ENCODE results near the gene IQGAP2. TPM values are rescaled to one million over a fixed set of nuclear protein-coding genes. Genes with fewer than 3 reads are reported as not detected.
A peak's percentile ranks its signal among the peaks of the same experiment; 100 is the strongest.
"Not testable (repeated sequence)": the region's sequence is repeated elsewhere in the genome, so short reads cannot be mapped to it uniquely, and the experiment has no call there.

The IQGAP2 gene
- total RNA-seq, 2 experiments from 2014 or later = 62.7 to 74.9 TPM

DNA sequence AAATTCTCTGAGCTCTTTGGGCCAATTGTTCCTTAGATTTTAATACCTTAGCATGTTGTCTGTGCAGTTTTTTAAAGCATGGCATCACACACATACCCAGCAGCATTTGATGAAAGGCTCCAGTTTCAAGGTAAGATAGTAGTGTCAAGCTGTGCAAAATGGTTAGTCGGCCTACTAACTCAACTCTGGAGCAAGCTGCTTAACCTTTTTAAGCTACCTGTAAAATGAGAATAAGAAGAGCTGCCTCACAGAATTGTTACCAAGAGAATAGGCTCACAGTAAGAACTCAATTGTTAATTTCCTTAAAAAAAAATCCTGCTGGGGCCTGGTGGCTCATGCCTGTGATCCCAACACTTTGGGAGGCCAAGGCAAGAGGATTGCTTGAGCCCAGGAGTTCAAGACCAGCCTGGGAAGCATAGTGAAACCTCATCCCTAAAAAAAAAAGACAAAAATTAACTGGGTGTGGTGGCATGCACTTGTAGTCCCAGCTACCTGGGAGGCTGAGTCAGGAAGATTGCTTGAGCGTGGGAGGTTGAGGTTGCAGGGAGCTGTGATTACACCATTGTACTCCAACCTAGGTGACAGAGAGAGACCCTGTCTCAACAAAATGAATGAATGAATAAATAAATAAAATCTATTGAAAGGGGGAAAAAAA lies 96.5 kb downstream of the IQGAP2 start:
- Mint-ChIP-seq H3K4me1 (peaks cover 7% of the 10 kb centered on the region), H3K9me3 (no peaks in the 10 kb centered on the region), H3K27me3 (no peaks in the 10 kb centered on the region), H3K4me3 (no peak overlapping the region), H3K27ac (no peak overlapping the region), H3K36me3 (peaks cover 9% of the 10 kb centered on the region)
- ATAC-seq (ENCODE audit: low read depth) = no peak
- DNase-seq = no peak
- POLR2A ChIA-PET = no interaction called here

DNA sequence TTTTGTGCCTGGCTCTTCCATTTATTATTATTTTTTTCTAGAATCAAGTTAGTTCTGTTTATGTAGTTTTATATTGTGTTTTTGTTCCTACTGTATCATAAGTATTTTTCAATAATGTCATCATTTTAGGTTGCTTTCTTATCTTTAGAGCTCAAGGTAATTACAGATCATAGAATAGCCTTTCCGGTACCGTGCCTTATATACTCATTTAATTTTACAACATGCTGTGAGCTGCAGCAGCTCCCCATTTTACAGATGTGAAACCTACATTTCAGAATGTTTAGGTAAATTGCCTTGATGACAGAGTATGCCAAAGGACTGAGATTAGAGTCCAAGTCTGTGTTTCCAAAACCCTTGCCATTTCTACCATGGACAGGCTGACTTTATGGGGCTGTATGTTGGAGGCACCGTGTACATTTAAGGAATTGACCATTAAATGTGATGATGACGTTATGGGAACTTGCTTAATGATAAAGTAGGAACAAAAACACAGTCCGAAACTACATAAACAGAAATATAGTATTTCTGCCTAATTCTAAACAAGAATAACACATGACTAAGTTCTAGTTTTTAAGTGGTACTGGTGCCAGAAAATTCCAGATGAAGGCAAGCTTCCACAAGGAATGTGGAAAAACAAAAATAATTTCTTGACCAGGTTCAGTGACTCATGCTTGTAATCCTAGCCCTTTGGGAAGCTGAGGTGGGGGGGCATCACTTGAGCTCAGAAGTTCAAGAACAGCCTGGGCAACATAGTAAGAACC lies 97.7 kb downstream of the IQGAP2 start:
- peaks cover 8% of the 10 kb centered on the region for H3K4me1 Mint-ChIP-seq
- H3K36me3 Mint-ChIP-seq = peaks cover 9% of the 10 kb centered on the region
- no peak overlapping the region for H3K27ac Mint-ChIP-seq
- no peaks in the 10 kb centered on the region for H3K27me3 Mint-ChIP-seq
- no peaks in the 10 kb centered on the region for H3K9me3 Mint-ChIP-seq
- POLR2A ChIA-PET = no interaction called here
- ATAC-seq (ENCODE audit: low read depth) = no peak
- DNase-seq = no peak
- no peak overlapping the region for H3K4me3 Mint-ChIP-seq

DNA sequence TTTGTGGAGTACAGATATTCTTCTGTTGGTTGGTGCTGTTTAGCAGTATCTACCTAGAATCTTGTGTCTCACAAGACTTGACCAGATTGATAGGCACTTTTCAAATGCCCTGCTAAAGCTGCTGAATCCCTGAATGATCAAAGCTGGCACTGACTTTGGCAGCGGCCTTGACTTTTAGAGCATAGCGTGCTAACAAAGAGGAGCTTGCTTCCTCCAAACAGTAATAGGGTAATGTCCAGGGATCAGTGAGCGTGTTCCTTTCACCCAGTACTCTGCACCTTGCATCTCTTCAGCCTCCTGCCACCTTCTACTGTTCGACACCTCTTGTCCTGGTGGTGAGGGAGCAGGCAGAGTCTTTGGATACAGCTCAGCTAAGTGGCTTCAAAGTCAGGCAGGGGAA lies 100.8 kb downstream of the IQGAP2 start:
- Mint-ChIP-seq H3K36me3 (peaks cover 8% of the 10 kb centered on the region), H3K4me3 (no peak overlapping the region), H3K27me3 (no peaks in the 10 kb centered on the region), H3K4me1 (peaks cover 4% of the 10 kb centered on the region), H3K27ac (no peak overlapping the region), H3K9me3 (no peaks in the 10 kb centered on the region)
- DNase-seq (no peak), ATAC-seq (ENCODE audit: low read depth) (no peak)
- POLR2A ChIA-PET = no interaction called here

DNA sequence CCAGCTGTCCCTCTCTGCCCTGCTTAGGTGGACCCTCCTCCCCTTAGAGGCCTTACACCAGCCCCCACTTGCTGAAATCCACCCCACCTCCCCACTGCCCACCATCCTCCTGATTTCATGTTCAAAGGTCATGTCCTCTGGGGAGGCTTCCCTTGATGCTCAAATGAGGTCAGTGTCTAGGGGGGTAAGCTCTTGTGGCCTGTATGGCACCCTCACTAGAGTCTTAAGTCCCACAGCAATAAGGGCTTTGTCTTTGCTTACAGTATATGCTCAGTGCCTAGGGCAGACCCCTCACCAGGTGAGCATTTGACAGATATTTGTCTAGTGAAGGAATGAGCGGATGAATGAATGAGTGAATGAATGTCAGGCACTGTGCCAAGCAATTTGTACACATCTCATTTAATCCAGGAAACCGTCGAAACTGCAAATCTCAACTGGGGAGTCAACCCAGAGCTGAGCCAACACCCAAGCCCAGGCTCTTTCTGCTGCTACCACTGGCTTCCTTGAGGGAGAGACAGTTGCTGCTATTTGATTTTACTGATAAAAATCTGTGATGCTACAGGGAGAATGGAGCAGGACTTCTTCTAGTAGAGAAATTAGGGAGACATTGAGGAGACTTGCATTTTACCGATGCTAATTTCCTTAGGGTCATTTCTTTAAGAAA lies 101.9 kb downstream of the IQGAP2 start:
- no peak overlapping the region for H3K4me3 Mint-ChIP-seq
- DNase-seq (no peak), ATAC-seq (ENCODE audit: low read depth) (no peak)
- peaks cover 4% of the 10 kb centered on the region for H3K4me1 Mint-ChIP-seq
- H3K27me3 Mint-ChIP-seq = no peaks in the 10 kb centered on the region
- no peaks in the 10 kb centered on the region for H3K9me3 Mint-ChIP-seq
- peaks cover 8% of the 10 kb centered on the region for H3K36me3 Mint-ChIP-seq
- H3K27ac Mint-ChIP-seq = no peak overlapping the region
- POLR2A ChIA-PET = no interaction called here

DNA sequence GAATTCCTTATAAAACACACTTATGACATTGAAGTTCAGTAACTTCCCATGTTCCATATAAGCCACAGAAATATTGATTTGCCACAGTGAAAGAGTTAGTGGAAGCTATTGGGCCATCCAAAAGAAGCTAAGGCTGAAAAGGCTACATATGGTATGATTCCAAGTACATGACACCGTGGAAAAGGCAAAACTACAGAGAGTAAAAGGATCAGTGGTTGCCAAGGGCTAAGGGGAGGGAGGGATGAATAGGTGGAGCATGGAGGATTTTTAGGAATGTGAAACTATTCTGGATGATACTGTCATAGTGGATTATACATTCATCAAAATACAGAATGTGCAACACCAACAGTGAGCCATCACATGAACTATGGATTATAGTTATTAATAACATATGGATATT lies 110.4 kb downstream of the IQGAP2 start:
- H3K36me3 Mint-ChIP-seq = peaks cover 15% of the 10 kb centered on the region
- ATAC-seq (ENCODE audit: low read depth) = no peak
- no peak for DNase-seq
- peaks cover 3% of the 10 kb centered on the region for H3K4me1 Mint-ChIP-seq
- H3K9me3 Mint-ChIP-seq = no peaks in the 10 kb centered on the region
- no peak overlapping the region for H3K27ac Mint-ChIP-seq
- POLR2A ChIA-PET = no interaction called here
- H3K4me3 Mint-ChIP-seq = no peak overlapping the region
- no peaks in the 10 kb centered on the region for H3K27me3 Mint-ChIP-seq

DNA sequence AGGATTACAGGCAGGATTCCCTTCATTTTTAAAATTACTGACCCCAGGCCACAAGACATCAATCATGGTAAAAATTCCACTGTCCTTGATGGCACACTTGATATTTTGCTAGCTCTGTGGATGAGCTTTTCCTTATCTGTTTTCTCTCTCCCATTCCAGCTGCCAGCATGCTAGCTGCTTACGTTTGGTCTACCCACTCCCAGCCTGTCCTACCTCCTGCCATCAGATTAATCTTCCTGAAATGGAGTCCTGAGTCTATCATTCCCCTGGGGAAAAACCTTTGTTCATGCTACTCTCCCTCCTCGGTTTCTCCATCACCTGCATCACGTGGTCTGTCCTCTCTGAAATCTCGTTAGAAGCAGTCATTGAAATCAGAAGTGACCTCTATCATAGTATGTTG lies 111.2 kb downstream of the IQGAP2 start:
- POLR2A ChIA-PET = no interaction called here
- Mint-ChIP-seq H3K4me3 (no peak overlapping the region), H3K4me1 (peaks cover 6% of the 10 kb centered on the region), H3K9me3 (no peaks in the 10 kb centered on the region), H3K36me3 (peaks cover 19% of the 10 kb centered on the region), H3K27me3 (no peaks in the 10 kb centered on the region), H3K27ac (no peak overlapping the region)
- no peak for DNase-seq
- no peak for ATAC-seq (ENCODE audit: low read depth)

DNA sequence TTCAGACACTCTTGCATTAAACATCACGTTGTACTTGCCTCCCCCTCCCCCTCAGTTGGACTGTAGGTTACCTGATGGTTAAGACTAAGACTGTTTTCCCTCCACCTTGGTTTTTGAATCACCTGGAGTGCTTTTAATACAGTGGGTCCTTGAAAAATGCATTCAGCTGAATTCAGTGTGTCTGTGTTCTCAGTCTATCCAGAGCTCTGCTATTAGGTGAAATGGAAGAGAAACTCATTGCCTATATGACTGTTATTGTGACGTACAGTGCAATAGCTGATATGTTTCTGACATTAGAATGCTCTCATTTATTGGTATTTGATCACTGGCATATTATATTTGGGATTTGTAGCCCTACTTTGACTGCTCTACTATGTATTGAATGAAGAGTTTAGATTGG lies 111.6 kb downstream of the IQGAP2 start:
- Mint-ChIP-seq H3K9me3 (no peaks in the 10 kb centered on the region), H3K27me3 (no peaks in the 10 kb centered on the region), H3K4me3 (no peak overlapping the region), H3K27ac (no peak overlapping the region), H3K36me3 (peaks cover 19% of the 10 kb centered on the region), H3K4me1 (peaks cover 6% of the 10 kb centered on the region)
- ATAC-seq (ENCODE audit: low read depth) (no peak), DNase-seq (no peak)
- POLR2A ChIA-PET = no interaction called here

DNA sequence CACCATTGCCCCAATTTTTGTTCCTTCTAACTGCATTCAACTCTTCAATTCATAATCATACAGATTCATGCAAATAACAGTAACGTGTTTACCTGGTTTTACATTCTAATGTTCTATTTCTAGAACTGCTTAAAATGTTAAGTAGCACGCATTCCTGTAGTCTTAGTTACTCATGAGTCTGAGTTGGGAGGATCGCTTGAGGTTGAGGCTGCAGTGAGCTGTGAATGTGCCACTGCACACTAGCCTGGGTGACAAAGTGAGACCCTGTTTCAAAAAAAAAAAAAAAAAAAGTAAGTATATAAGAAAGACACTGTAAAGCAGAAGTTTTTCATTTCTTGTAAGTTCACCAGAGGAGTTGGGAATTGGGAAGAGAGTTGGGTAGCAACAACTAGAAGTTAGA lies 114.2 kb downstream of the IQGAP2 start:
- Mint-ChIP-seq H3K36me3 (peaks cover 17% of the 10 kb centered on the region), H3K27ac (no peak overlapping the region), H3K4me1 (peaks cover 13% of the 10 kb centered on the region), H3K27me3 (no peaks in the 10 kb centered on the region), H3K9me3 (no peaks in the 10 kb centered on the region), H3K4me3 (no peak overlapping the region)
- DNase-seq (no peak), ATAC-seq (ENCODE audit: low read depth) (no peak)
- POLR2A ChIA-PET = no interaction called here

DNA sequence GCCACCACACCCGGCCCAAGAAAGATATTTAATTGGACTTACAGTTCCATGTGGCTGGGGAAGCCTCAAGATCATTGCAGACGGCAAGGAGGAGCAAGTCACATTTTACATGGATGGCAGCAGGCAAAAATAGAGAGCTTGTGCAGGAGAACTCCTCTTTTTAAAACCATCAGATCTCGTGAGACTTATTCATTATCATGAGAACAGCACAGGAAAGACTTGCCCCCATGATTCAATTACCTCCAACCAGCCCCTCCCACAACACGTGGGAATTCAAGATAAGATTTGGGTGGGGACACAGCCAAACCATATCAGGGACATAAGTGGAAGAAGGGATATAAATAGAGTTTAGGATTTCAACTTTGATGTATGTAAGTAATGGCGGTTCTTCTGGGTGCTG lies 115.2 kb downstream of the IQGAP2 start:
- not testable (repeated sequence) for H3K9me3 Mint-ChIP-seq, H3K27ac Mint-ChIP-seq

DNA sequence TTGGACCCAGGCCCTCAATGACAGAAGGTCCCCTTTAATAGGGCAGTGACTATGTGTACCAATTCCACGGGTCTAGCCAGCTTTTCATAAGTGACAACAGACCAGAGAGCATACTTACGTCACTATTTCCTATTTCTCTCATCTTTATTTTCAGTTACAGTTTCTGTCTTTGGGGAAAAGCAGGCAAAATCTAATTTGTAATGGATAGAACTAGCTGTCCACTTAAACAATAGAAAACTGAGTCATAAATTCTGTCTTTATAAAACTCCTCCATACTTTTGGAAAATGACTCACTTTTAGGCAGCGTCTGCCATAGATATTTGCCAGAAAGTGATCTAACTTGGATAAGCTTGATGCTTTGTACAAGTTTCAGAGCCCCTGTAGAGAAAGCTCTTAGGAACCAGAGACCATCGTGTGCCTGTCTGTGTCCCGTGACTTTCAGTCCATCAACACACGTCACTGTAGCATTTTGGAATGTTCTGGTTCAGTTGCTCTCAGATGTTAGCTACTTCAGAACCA lies 118.2 kb downstream of the IQGAP2 start:
- Mint-ChIP-seq H3K27ac (peak overlapping the region; percentile 44), H3K4me1 (peaks cover 17% of the 10 kb centered on the region), H3K4me3 (peak overlapping the region; percentile 37), H3K9me3 (no peaks in the 10 kb centered on the region), H3K27me3 (no peaks in the 10 kb centered on the region), H3K36me3 (peaks cover 15% of the 10 kb centered on the region)
- ATAC-seq (ENCODE audit: low read depth) (peak; percentile 72), DNase-seq (no peak)
- POLR2A ChIA-PET = no interaction called here

More for the DNA sequence above, 115.2 kb downstream of the IQGAP2 start:
- H3K4me3 Mint-ChIP-seq; DNase-seq; ATAC-seq (ENCODE audit: low read depth); POLR2A ChIA-PET; H3K27me3 Mint-ChIP-seq: not testable (repeated sequence)
- Mint-ChIP-seq H3K4me1 (peaks cover 18% of the 10 kb centered on the region), H3K36me3 (peaks cover 17% of the 10 kb centered on the region)

DNA sequence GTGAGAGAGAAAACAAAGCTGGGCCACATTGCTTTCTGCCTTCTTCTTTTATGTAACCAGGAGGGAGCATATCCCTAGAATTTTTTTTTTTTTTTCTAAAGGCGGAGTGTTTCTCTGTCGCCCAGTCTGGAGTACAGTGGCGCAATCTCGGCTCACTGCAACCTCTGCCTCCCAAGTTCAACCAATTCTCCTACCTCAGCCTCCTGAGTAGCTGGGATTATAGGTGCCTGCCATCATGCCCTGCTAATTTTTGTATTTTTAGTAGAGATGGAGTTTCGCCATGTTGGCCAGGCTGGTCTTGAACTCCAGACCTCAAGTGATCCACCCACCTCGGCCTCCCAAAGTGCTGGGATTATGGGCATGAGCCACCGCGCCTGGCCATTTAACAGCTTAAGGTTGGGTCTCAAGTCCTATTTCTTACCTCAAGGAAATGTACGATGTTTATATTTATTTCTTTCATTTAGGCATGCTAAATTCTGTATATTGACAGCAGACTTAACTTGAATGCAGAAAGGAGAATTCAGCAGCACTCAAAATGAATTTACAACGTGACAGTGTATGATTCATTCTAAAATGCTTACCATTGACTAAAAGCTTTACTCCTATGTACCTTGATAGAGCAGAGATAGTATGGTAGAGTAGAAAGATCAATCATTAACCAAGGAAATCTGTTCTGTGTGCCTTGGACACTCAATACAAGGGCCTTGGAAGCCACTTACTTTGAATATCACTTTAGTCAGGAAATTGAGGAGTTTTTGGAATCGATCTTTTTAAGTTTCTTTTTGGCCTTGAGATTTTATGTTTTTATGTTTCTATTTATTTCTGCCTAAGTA lies 119.2 kb downstream of the IQGAP2 start:
- Mint-ChIP-seq H3K9me3 (no peaks in the 10 kb centered on the region), H3K36me3 (peaks cover 12% of the 10 kb centered on the region), H3K27ac (no peak overlapping the region), H3K27me3 (no peaks in the 10 kb centered on the region), H3K4me1 (peaks cover 21% of the 10 kb centered on the region), H3K4me3 (no peak overlapping the region)
- no peak for DNase-seq
- ATAC-seq (ENCODE audit: low read depth) = no peak
- POLR2A ChIA-PET = no interaction called here

DNA sequence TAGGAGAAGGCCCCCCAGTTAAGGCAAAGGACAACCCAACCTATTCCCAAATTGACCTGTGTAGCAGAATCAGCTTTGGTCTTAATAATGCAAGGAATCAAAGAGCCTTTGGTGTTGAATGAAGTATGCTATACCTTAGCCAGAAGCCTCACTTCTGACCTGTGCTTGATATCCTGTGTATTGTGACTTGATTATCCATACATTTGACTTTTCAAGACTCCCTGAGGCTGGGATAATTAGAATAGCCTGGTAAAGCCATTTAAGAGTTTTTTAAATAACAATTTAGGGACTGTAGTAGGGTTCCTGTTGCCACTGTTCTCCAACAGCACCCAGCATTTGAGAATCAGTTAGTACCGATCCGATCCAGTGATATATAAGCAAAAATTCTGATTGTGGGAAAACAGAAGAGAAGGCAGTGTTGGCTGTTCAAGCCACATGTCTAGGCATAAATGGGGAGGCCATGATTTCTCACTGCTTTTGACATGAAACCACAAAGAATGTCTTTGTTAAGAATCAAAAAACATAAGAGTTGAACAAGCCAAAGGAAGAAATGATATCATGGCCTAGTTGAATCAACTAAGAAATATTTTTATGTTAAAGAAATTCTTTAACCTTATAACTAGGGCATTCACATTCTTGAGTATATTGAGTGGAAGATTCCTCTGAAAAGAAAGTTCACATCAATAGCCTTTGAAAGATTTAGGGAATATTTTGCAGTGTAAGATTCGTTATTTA lies 121.2 kb downstream of the IQGAP2 start:
- Mint-ChIP-seq H3K4me1 (peaks cover 28% of the 10 kb centered on the region), H3K27me3 (no peaks in the 10 kb centered on the region), H3K4me3 (no peak overlapping the region), H3K27ac (no peak overlapping the region), H3K9me3 (no peaks in the 10 kb centered on the region), H3K36me3 (peaks cover 11% of the 10 kb centered on the region)
- POLR2A ChIA-PET = interaction anchor here (1.1 kb wide), 1 partner anchor 121 kb away, joined by 4 read pairs; the partner anchor contains the start of gene IQGAP2
- DNase-seq (no peak), ATAC-seq (ENCODE audit: low read depth) (no peak)

DNA sequence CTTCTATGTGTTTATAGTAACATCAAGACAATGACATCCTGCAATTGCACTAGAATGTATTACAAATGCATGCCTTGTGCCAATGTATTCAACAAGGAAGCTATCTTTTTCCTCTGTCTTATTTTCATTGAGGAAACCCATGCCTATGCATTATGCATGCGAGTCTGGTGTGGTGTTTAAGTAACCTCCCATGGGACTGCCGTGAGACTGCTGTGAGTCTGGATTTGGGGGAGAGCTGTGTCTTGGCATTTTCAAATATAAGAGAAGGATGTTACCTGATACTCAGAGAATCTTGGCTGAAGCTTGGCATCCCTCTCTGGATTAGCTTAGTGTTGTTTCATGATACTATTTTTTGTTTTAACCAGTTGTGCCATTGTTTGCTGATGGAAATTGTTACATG lies 121.8 kb downstream of the IQGAP2 start:
- Mint-ChIP-seq H3K4me1 (peaks cover 28% of the 10 kb centered on the region), H3K27me3 (no peaks in the 10 kb centered on the region), H3K4me3 (no peak overlapping the region), H3K27ac (no peak overlapping the region), H3K9me3 (no peaks in the 10 kb centered on the region), H3K36me3 (peaks cover 10% of the 10 kb centered on the region)
- ATAC-seq (ENCODE audit: low read depth) = no peak
- no peak for DNase-seq
- POLR2A ChIA-PET = no interaction called here

All from activated naive CD8-positive, alpha-beta T cell treated with anti-CD3 and anti-CD28 coated beads, Interleukin-2, amount 10 ng/mL, durations not matched to agents 7 days and 5 days (primary cell).